Suppressor macrophage treated with lipopolysaccharide for 1 hour (primary cell): Measurements from ENCODE around the gene CELA3A.

Source experiments
- DNase-seq, 3 donors: peaks; one replicate each; pipeline ENCODE4 v3.0.0-alpha.2; 2020 to 2022

The CELA3A gene

GRCh38 chr1:22052115-22053016 is 50.9 kb downstream of the CELA3A start, which contains the start of gene CDC42:
TSS of gene CDC42 (plus strand) at chr1:22052709. CDS start at chr1:22078479, 25,770 bp downstream.
- peak; percentile 98 for DNase-seq

DNA sequence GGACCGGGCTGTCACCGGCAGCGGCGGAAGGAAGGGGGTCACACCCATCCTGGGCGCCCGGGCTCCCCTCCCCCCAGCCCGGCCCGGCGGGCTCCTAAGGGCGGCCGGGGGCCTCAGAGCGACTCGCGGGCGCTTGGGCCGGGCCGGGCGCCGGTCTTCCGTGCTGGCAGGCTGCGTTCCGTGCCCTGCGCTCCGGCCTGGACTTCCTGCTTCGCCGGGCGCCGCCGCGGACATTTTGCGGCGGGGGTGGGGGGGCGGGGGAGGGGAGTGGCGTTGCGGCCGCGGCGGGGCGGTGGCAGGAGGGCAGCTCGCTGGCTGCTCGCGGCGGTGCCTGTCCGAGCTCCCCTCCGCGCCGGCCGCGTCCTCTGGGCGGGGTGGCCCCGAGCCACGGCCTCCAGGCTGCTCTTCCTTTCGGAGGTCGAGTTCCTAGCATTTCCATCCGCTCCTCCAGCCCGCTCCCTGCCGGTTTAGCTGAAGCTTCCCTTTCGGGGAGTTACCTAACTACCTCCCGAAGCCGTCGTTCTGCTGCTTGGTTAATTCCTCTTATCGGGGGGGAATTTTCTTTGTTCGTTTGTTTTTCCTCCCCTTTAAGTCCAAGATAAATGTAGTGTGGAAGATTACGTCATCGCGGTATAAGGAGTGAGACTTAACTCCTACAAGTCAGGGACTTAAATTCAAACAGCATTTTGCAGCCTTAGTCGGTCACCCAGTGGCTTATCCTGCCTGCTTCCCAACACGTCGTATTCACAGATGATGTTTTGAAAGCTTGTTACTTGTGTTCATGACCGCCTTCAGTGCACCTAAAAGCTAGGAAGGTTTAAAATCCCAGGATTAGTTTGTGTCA is 51.8 kb downstream of the CELA3A start:
- DNase-seq: peak; percentile 86 to 92 (median 90)

- peak; percentile 17 to 68 (median 64) for DNase-seq
These were observed 52.7 kb downstream of the CELA3A start for GRCh38 chr1:22053861-22054770.

GRCh38 chr1:22055463-22055862 is 54.0 kb downstream of the CELA3A start:
- DNase-seq: no peak

- no peak for DNase-seq
These were observed 54.6 kb downstream of the CELA3A start for GRCh38 chr1:22056043-22056442.

DNA sequence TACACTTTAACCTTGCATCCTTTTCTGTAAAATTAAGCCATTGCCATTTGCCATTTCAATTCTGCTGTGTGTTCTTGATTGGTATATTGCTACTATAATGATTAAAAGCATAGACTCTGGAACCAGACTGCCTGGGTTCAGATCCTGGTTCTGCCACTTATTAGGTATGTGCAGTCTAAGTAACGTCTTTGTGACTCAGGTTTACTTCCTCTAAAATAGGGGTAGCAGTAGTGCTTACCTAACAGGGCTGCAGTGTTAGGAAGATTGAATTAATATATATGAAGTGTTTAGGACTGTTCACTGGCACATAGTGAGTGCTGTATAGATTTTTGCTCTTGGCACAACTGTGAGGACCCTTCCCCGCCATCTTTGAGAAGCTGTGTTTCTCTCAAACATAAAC is 55.5 kb downstream of the CELA3A start:
- peak in 1 of 3 donors; percentile 36 for DNase-seq

- no peak for DNase-seq
These were observed 56.4 kb downstream of the CELA3A start for GRCh38 chr1:22057861-22058260.
